Measurements from ENCODE around the gene SWAP70.

SWAP70 gene

DNA sequence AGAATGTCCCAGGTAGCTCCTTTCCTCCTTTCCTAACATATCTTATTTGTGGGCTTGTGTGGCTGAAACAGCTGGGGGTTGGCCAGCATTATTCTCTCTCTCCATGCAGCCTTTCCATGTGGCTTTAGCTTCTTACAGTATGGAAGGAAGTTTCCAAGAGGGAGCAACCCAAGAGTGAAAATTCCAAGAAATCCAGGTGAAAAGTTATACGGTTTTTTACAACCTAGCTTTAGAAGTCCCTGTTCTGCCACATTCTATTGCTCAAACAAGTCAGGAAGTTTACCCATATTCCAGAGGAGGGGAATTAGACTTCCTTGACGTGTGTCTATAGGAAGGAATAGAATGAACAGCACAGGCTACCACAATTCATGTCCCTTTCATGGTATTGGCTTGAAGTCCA is 10.0 kb upstream of the SWAP70 start:
- H3K4me1 ChIP-seq (ENCODE audit: control insufficient read depth, insufficient read depth, low read length), result no peaks in the 10 kb centered on the region
- no peaks in the 10 kb centered on the region for H3K27me3 ChIP-seq (ENCODE audit: control insufficient read depth, insufficient read depth, low read length)
- H3K36me3 ChIP-seq (ENCODE audit: control insufficient read depth, insufficient read depth, low read length), result no peaks in the 10 kb centered on the region

DNA sequence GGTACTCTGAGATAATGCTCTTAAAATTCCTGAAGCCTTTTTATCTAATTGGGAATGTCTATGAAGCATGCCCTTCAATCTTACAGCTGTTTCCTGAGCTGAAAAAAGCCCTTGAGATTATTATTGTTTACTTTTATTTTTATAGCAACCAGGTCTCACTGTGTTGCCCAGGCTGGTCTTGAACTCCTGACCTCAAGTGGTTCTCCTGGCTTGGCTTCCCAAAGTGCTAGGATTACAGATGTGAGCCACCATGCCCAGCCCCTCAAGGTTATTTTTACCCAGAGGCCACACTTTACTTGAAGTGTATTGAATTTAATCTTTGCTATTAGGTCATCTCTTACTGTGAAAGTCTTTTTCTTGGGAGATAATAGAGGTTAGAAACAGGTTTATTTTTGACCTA is 7.0 kb upstream of the SWAP70 start:
- no peak overlapping the region for H3K9ac ChIP-seq (ENCODE audit: low read depth, low read length)
- H3K4me1 ChIP-seq (ENCODE audit: control insufficient read depth, insufficient read depth, low read length), result no peaks in the 10 kb centered on the region
- H3K9me3 ChIP-seq (ENCODE audit: control insufficient read depth, insufficient read depth, low read length), result no peaks in the 10 kb centered on the region
- H3K36me3 ChIP-seq (ENCODE audit: control insufficient read depth, insufficient read depth, low read length), result no peaks in the 10 kb centered on the region
- no peaks in the 10 kb centered on the region for H3K27me3 ChIP-seq (ENCODE audit: control insufficient read depth, insufficient read depth, low read length)
- no peak overlapping the region for H3K4me3 ChIP-seq (ENCODE audit: low read depth, low read length)

More for the DNA sequence above, 10.0 kb upstream of the SWAP70 start:
- H3K9ac ChIP-seq (ENCODE audit: low read depth, low read length), result no peak overlapping the region
- no peak overlapping the region for H3K4me3 ChIP-seq (ENCODE audit: low read depth, low read length)
- no peaks in the 10 kb centered on the region for H3K9me3 ChIP-seq (ENCODE audit: control insufficient read depth, insufficient read depth, low read length)

DNA sequence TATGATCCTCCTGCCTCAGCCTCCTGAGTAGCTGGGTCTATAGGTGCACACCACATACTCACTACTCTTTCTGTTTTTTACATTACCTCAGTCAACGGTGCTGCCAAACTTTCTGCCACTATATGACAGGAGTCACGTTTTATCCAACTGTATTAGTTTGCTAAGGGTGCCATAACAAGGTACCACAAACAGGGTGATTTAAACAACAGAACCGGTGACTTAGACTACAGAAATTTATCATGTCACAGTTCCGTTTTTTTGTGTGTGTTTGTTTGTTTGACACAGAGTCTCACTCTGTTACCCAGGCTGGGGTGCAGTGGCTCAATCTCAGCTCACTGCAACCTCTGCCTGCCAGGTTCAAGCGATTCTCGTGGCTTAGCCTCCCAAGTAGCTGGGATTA is 6.3 kb upstream of the SWAP70 start:
- Histone ChIP-seq H3K27me3 (ENCODE audit: control insufficient read depth, insufficient read depth, low read length) (no peaks in the 10 kb centered on the region), H3K9ac (ENCODE audit: low read depth, low read length) (no peak overlapping the region), H3K9me3 (ENCODE audit: control insufficient read depth, insufficient read depth, low read length) (no peaks in the 10 kb centered on the region), H3K4me3 (ENCODE audit: low read depth, low read length) (no peak overlapping the region), H3K4me1 (ENCODE audit: control insufficient read depth, insufficient read depth, low read length) (no peaks in the 10 kb centered on the region), H3K36me3 (ENCODE audit: control insufficient read depth, insufficient read depth, low read length) (no peaks in the 10 kb centered on the region)

DNA sequence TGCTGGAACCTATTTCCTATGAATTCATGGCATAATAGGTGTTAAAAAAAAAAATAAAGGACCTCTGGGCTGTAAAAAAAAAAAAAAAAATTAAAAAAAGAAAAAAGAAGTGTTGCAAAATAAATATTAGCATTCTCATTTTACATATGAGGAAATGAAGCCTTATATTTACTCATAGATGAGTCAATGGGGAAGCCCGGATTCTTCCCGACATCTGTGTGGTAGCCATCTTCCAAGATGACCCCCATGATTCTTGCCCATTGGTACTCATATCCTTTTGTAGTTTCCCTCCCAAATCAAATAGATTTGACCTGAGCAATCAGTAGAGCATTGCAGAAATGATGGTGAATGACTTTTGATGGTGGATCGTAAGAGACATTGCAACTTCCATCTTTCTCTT is 3.0 kb upstream of the SWAP70 start:
- Histone ChIP-seq H3K27me3 (ENCODE audit: control insufficient read depth, insufficient read depth, low read length) (no peaks in the 10 kb centered on the region), H3K36me3 (ENCODE audit: control insufficient read depth, insufficient read depth, low read length) (no peaks in the 10 kb centered on the region), H3K4me1 (ENCODE audit: control insufficient read depth, insufficient read depth, low read length) (no peaks in the 10 kb centered on the region), H3K9ac (ENCODE audit: low read depth, low read length) (no peak overlapping the region), H3K9me3 (ENCODE audit: control insufficient read depth, insufficient read depth, low read length) (no peaks in the 10 kb centered on the region), H3K4me3 (ENCODE audit: low read depth, low read length) (no peak overlapping the region)

DNA sequence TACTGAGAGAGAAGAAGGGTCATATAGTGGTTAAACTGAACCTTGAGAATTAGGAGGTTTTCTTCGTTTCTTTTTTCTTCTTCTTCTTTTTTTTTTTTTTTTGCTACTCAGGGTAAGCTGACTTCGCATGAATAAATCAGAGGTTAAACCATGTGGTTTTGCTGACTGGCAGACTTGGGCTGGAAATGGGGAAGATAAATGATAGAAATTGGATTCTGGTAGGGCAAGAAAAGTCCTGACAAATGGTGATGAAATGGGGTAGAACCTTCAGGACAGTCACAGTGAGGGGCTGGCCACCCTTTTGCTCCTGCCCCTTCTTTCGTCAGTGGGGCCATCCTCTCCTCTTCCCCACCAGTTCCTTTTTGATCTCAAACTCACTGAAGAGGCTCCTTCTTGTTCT is 1.6 kb upstream of the SWAP70 start:
- H3K4me1 ChIP-seq (ENCODE audit: control insufficient read depth, insufficient read depth, low read length), result no peaks in the 10 kb centered on the region
- H3K9ac ChIP-seq (ENCODE audit: low read depth, low read length), result no peak overlapping the region
- H3K4me3 ChIP-seq (ENCODE audit: low read depth, low read length), result no peak overlapping the region
- H3K27me3 ChIP-seq (ENCODE audit: control insufficient read depth, insufficient read depth, low read length), result no peaks in the 10 kb centered on the region
- no peaks in the 10 kb centered on the region for H3K9me3 ChIP-seq (ENCODE audit: control insufficient read depth, insufficient read depth, low read length)
- H3K36me3 ChIP-seq (ENCODE audit: control insufficient read depth, insufficient read depth, low read length), result no peaks in the 10 kb centered on the region

DNA sequence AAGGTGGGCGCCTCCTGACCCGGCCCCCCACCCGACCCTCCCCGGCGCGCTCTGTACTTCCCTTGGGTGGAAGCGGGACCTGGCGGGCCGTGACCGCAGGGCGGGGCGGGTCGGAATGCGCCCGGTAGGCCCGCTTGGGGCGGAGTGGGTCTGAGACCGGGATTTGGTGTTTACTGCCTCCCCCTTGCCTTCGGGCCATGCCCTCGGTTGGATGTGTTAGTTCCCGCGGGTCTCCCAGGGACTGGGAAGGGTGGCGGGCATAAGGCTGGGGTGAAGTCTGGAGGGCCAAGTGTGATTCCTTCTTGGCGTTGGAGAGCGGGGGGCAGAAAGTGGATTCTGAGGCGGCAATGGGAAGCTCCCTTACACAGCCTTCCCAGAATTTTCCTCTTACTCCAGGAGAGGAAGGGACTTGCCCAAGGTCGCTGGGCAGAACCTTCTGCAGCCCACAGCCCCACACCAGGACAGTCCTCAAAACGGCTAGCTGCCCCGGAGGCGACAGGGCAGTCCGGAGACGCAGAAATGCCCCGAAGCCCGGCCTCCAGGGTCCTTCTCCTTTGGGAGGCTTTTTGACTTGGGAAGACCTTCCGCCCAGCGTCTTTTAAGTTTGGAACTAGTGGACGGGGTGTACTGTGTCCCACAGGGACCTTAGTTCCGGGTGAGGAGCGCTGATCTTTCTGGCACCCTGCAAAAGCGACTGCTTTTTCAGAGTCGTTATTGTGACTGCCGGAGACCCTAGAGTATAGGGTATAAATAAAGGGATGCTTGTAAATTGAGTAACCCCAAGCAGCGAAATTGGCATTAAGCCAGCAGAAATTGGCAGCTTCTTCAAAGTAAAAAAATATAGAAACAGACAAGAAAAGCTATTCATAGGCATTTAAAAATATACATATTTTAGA is 647 bp downstream of the SWAP70 start:
- H3K4me3 ChIP-seq (ENCODE audit: low read depth, low read length), result peak overlapping the region; percentile 94
- peak overlapping the region; percentile 80 for H3K9ac ChIP-seq (ENCODE audit: low read depth, low read length)

DNA sequence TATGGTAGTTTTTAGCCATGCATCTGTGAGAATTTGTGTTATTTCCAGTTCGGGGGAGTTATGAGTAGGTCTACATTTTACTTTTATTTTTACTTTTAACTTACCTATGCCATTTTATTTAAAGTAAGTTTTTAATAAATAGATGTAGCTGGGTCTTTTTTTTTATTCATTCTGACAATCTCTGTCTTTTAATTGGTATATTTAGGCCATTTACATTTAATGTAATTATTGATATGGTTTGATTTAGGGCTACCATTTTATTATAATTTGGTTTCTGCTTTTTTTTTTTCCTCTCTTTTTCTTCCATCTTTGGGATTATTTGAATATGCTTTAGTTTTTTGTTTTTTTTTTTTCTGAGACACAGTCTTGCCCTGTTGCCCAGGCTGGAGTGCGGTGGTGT is 1.9 kb downstream of the SWAP70 start:
- Histone ChIP-seq H3K4me3 (ENCODE audit: low read depth, low read length) (peak overlapping the region; percentile 94), H3K9me3 (ENCODE audit: control insufficient read depth, insufficient read depth, low read length) (no peaks in the 10 kb centered on the region), H3K9ac (ENCODE audit: low read depth, low read length) (no peak overlapping the region), H3K36me3 (ENCODE audit: control insufficient read depth, insufficient read depth, low read length) (no peaks in the 10 kb centered on the region), H3K4me1 (ENCODE audit: control insufficient read depth, insufficient read depth, low read length) (no peaks in the 10 kb centered on the region), H3K27me3 (ENCODE audit: control insufficient read depth, insufficient read depth, low read length) (no peaks in the 10 kb centered on the region)

More for the DNA sequence above, 647 bp downstream of the SWAP70 start:
- Histone ChIP-seq H3K9me3 (ENCODE audit: control insufficient read depth, insufficient read depth, low read length) (no peaks in the 10 kb centered on the region), H3K36me3 (ENCODE audit: control insufficient read depth, insufficient read depth, low read length) (no peaks in the 10 kb centered on the region), H3K4me1 (ENCODE audit: control insufficient read depth, insufficient read depth, low read length) (no peaks in the 10 kb centered on the region), H3K27me3 (ENCODE audit: control insufficient read depth, insufficient read depth, low read length) (no peaks in the 10 kb centered on the region)

DNA sequence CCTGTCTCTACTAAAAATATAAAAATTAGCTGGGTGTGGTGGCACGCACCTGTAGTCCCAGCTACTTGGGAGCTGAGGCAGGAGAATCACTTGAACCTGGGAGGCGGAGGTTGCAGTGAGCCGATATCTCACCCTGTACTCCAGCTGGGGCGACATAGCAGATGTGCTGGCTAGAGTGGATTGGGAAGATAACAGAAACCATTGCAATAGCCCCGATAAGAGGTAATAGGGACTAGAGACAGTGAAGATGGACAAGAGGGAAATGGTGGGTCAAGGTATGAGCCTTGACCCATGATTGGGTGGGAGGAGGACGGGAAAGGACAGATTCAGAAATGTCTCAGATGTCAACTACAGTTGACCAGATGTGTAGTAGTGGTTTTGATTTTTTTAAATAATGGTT is 6.1 kb downstream of the SWAP70 start:
- Histone ChIP-seq H3K9ac (ENCODE audit: low read depth, low read length) (no peak overlapping the region), H3K27me3 (ENCODE audit: control insufficient read depth, insufficient read depth, low read length) (no peaks in the 10 kb centered on the region), H3K36me3 (ENCODE audit: control insufficient read depth, insufficient read depth, low read length) (peaks cover 3% of the 10 kb centered on the region), H3K9me3 (ENCODE audit: control insufficient read depth, insufficient read depth, low read length) (no peaks in the 10 kb centered on the region), H3K4me3 (ENCODE audit: low read depth, low read length) (no peak overlapping the region), H3K4me1 (ENCODE audit: control insufficient read depth, insufficient read depth, low read length) (peaks cover 1% of the 10 kb centered on the region)

DNA sequence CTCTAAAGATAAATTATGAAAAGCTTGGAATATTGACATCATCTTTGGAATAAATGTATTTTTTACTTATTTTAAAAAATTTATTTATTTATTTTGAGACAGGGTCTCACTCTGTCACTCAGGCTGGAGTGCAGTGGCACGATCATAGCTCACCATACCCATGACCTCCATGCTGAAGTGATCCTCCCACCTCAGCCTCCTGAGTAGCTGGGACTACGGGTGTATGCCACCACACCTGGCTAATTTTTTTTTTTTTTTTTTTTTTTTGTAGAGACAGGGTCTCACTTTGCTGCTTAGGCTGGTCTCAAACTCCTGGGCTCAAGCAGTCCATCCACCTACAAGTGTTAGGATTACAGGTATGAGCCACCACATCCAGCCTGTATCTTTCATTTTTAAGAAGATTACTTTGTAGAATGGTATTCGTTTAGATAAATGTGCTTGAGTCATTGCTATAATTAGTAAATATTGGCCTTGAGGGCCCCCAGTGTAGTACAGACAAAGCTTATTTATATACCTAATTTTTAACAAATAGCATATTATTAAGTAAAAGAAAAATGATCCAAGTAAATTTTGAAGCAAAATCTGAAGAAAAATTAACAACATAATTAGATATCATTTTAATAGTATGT is 8.5 kb downstream of the SWAP70 start:
- Histone ChIP-seq H3K36me3 (ENCODE audit: control insufficient read depth, insufficient read depth, low read length) (peaks cover 3% of the 10 kb centered on the region), H3K27me3 (ENCODE audit: control insufficient read depth, insufficient read depth, low read length) (no peaks in the 10 kb centered on the region), H3K4me3 (ENCODE audit: low read depth, low read length) (no peak overlapping the region), H3K9me3 (ENCODE audit: control insufficient read depth, insufficient read depth, low read length) (no peaks in the 10 kb centered on the region), H3K9ac (ENCODE audit: low read depth, low read length) (no peak overlapping the region), H3K4me1 (ENCODE audit: control insufficient read depth, insufficient read depth, low read length) (peaks cover 8% of the 10 kb centered on the region)

DNA sequence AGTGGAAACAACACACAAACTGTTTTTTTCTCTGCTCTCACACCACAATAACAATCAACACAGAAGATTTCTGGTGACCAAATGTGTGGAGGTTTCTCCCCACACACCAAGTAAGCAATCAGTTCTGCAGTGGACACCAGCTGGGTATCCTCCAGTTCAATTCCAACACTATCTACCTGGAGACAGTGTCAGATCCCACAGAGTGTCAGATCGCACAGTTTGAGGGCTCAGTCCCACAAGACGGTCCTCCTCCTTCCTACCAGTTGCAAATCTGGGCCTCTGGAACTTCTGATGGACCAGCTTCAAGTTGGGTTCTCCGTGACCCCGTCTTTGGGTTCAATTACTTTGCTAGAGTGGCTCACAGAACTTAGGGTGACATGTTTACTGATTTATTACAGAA is 9.0 kb downstream of the SWAP70 start:
- H3K36me3 ChIP-seq (ENCODE audit: control insufficient read depth, insufficient read depth, low read length), result peaks cover 3% of the 10 kb centered on the region
- H3K27me3 ChIP-seq (ENCODE audit: control insufficient read depth, insufficient read depth, low read length), result no peaks in the 10 kb centered on the region
- peaks cover 11% of the 10 kb centered on the region for H3K4me1 ChIP-seq (ENCODE audit: control insufficient read depth, insufficient read depth, low read length)
- H3K9ac ChIP-seq (ENCODE audit: low read depth, low read length), result no peak overlapping the region
- no peak overlapping the region for H3K4me3 ChIP-seq (ENCODE audit: low read depth, low read length)
- no peaks in the 10 kb centered on the region for H3K9me3 ChIP-seq (ENCODE audit: control insufficient read depth, insufficient read depth, low read length)

DNA sequence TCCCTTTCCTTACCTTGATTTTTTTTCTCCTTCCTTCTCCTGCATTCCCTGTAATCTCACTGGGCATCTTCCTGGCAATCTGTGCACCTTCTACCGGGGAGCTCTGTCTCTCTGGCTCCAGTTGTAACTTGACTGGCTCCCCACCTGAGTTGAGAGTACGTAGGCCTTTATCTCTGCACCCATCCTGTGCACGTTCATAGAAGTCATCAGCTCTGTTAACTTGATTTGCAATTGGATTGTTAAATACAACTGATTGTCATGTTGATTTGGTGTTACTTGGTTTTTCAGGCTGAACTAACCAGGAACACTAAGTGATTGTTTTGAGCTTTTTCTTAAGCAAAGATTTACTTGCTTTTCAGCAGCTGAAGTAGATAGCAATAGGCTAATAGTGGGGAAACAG is 11.8 kb downstream of the SWAP70 start:
- Histone ChIP-seq H3K9ac (ENCODE audit: low read depth, low read length) (no peak overlapping the region), H3K9me3 (ENCODE audit: control insufficient read depth, insufficient read depth, low read length) (no peaks in the 10 kb centered on the region), H3K4me3 (ENCODE audit: low read depth, low read length) (peak overlapping the region; percentile 30), H3K27me3 (ENCODE audit: control insufficient read depth, insufficient read depth, low read length) (no peaks in the 10 kb centered on the region), H3K4me1 (ENCODE audit: control insufficient read depth, insufficient read depth, low read length) (peaks cover 19% of the 10 kb centered on the region), H3K36me3 (ENCODE audit: control insufficient read depth, insufficient read depth, low read length) (peaks cover 3% of the 10 kb centered on the region)

DNA sequence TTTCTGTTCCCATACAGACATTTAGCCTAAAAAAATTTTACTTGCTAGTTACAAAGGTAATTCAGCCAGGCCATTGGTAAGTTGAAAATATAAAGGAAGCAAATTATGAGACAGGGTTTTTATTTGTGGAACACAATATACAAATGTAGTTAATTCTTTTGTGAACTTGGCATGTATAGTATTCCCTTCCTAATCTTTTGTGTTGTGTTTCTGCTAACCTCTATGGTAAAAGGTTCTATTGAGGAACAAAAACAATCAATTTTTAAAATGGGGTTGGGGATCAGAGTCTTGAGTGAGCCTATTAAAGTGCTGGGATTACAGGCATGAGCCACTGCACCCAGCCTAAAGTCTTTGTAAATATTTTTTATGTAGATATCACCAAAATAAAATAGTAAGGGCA is 14.1 kb downstream of the SWAP70 start:
- Histone ChIP-seq H3K9ac (ENCODE audit: low read depth, low read length) (no peak overlapping the region), H3K4me1 (ENCODE audit: control insufficient read depth, insufficient read depth, low read length) (peaks cover 24% of the 10 kb centered on the region), H3K36me3 (ENCODE audit: control insufficient read depth, insufficient read depth, low read length) (peaks cover 1% of the 10 kb centered on the region), H3K9me3 (ENCODE audit: control insufficient read depth, insufficient read depth, low read length) (no peaks in the 10 kb centered on the region), H3K27me3 (ENCODE audit: control insufficient read depth, insufficient read depth, low read length) (no peaks in the 10 kb centered on the region), H3K4me3 (ENCODE audit: low read depth, low read length) (no peak overlapping the region)
